Activated CD4-positive, CD25-positive, alpha-beta regulatory T cell (primary cell): ENCODE data around the gene ERGIC1.

Experiments used
- DNase-seq, 4 experiments: peaks; one replicate each; lab custom pipeline; 2025; lab: John Stamatoyannopoulos, UW

The ERGIC1 gene

GRCh38 chr5:172866378-172866777 is 32.3 kb downstream of the ERGIC1 start:
- DNase-seq: no peak

GRCh38 chr5:172866802-172867748 is 33.0 kb downstream of the ERGIC1 start:
- no peak for DNase-seq

- DNase-seq: no peak
Observed at GRCh38 chr5:172867761-172868435, 33.8 kb downstream of the ERGIC1 start.

- DNase-seq: no peak
Observed at GRCh38 chr5:172868436-172868923, 34.4 kb downstream of the ERGIC1 start.

- DNase-seq: no peak
Observed at GRCh38 chr5:172868924-172869591, 35.0 kb downstream of the ERGIC1 start.

GRCh38 chr5:172869691-172870090 is 35.6 kb downstream of the ERGIC1 start:
- no peak for DNase-seq

- DNase-seq: no peak
Observed at GRCh38 chr5:172870291-172870714, 36.3 kb downstream of the ERGIC1 start.

- no peak for DNase-seq
Observed at GRCh38 chr5:172870715-172871461, 36.8 kb downstream of the ERGIC1 start.

- no peak for DNase-seq
Observed at GRCh38 chr5:172871536-172871935, 37.5 kb downstream of the ERGIC1 start.

- no peak for DNase-seq
Observed at GRCh38 chr5:172871982-172872381, 37.9 kb downstream of the ERGIC1 start.

GRCh38 chr5:172872997-172873491 is 39.0 kb downstream of the ERGIC1 start:
- DNase-seq: no peak

GRCh38 chr5:172873513-172873912 is 39.5 kb downstream of the ERGIC1 start:
- no peak for DNase-seq

- no peak for DNase-seq
Observed at GRCh38 chr5:172874647-172875504, 40.8 kb downstream of the ERGIC1 start.

GRCh38 chr5:172875505-172876279 is 41.6 kb downstream of the ERGIC1 start:
- DNase-seq: no peak

- DNase-seq: no peak
Observed at GRCh38 chr5:172876578-172876977, 42.5 kb downstream of the ERGIC1 start.

GRCh38 chr5:172877466-172878260 is 43.6 kb downstream of the ERGIC1 start:
- DNase-seq: no peak

GRCh38 chr5:172878585-172878932 is 44.5 kb downstream of the ERGIC1 start:
- no peak for DNase-seq

- DNase-seq: no peak
Observed at GRCh38 chr5:172878933-172879752, 45.1 kb downstream of the ERGIC1 start.
